ENCODE measurements around the gene PCDH9. TPM values are rescaled to one million over a fixed set of nuclear protein-coding genes. Genes with fewer than 3 reads are reported as not detected.

The PCDH9 gene
- total RNA-seq, 1 donor from 2014 or later, result 10.4 TPM

DNA sequence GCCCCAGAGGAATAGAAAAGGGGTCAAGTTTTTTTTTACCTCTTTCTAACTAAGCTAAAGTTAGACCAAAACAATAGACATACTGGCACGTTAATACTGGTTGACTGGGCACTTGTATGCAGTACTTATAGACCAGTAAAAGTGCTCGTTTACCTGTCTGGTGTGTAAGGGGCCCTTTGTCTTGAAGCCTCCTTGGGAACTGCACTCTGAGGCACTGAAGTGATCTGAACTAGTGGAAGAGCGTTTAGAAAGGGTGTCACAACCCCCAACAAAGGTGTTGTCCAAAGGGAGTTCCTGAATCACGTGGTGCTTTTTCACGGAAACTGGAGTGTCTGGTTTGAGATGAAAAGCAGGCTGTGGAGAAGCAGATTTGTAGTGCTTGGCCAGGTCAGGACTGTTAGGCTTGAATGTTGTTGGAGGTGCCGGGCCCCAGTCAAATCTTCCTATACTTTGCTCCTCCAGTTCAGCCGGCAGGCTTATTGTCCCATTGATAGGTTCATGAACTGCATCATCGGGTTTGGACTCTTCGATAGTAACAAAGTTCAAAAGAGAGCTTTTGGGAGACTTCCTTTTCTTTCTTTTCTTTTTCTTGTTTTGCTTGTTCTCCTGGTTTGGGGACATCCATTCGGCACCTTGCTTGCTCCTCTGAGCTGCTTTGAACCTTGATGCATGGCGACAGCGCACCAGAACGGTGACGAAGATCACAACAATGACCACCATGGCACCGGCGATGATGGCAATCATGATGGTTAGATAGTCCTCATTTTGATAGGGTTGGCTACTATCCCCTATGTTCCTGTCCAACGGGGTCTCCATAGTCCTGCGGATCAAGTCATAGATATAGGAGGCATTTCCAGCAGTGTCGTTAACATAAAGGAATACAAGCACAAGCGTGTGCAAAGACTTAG is 4.6 kb downstream of the PCDH9 start:
- peaks cover 1% of the 10 kb centered on the region for H3K27me3 Mint-ChIP-seq (ENCODE audit: low read depth, unreplicated experiment)
- no peak for DNase-seq (ENCODE audit: low read depth)
- no peak overlapping the region for H2AFZ ChIP-seq (ENCODE audit: low read depth, low read length)
- FAIRE-seq, result no peak
- H3K27ac Mint-ChIP-seq (ENCODE audit: unreplicated experiment), result no peak overlapping the region
- H3K9ac ChIP-seq (ENCODE audit: low read length), result no peak overlapping the region
- no peaks in the 10 kb centered on the region for H3K9me3 Mint-ChIP-seq (ENCODE audit: unreplicated experiment)
- no peak overlapping the region for H3K27ac ChIP-seq (ENCODE audit: low read depth, low read length)
- H3K4me1 Mint-ChIP-seq (ENCODE audit: low read depth, unreplicated experiment), result peaks cover 16% of the 10 kb centered on the region
- peaks cover 12% of the 10 kb centered on the region for H3K4me1 ChIP-seq (ENCODE audit: insufficient read depth, low read length)
- H3K36me3 ChIP-seq (ENCODE audit: insufficient read depth, low read length), result no peaks in the 10 kb centered on the region
- no peak for TF ChIP-seq EZH2 (IDR thresholded peaks at IDR 0.05; ENCODE audit: insufficient read depth, low read length)
- TF ChIP-seq CTCF (IDR thresholded peaks at IDR 0.05; ENCODE audit: insufficient read depth, low read depth, low read length), result no peak
- H4K20me1 ChIP-seq (ENCODE audit: insufficient read depth, low read length), result no peaks in the 10 kb centered on the region
- no peak overlapping the region for H3K4me2 ChIP-seq (ENCODE audit: low read length)
- H3K4me3 ChIP-seq (ENCODE audit: insufficient read depth, low read depth, low read length), result no peak overlapping the region
- H3K4me3 Mint-ChIP-seq (ENCODE audit: unreplicated experiment), result no peak overlapping the region
- H3K27me3 ChIP-seq (ENCODE audit: insufficient read depth, low read length), result no peaks in the 10 kb centered on the region
- H3K9me3 ChIP-seq (ENCODE audit: insufficient read depth, low read depth, low read length), result no peaks in the 10 kb centered on the region
- H3K36me3 Mint-ChIP-seq (ENCODE audit: low read depth, unreplicated experiment), result no peaks in the 10 kb centered on the region
- H3K79me2 ChIP-seq (ENCODE audit: insufficient read depth, low read length), result peaks cover 11% of the 10 kb centered on the region

DNA sequence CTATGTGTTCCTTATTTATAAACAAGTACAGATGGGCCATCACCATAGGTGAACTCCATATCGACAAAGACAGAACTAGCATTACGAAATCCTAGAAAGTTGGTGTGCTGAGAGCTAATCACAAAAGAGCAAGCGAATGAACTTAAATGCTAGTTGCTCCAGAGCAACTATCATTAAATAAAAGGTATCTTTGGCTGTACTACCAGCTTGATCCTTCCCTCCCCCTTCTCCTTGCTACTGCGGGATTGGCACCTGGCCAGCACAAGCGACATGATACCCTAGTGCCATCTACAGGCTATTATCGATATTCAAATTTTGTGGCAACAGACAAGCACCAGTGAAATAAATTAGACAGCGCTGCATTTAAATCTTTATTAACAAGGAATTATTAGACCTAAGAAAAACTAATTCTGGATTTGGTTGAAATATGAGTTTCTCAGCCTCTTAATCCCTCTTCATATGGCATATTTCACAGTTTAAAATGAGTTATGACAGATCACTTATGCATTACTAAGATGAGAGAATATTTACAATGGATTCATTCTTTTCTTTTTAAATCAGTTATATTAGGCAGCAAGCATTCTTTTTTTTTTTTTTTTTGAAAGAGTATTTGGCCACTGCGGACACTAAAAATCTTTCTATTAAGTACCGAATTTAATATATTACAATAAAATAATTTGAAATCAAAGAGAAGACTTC is 5.8 kb downstream of the PCDH9 start:
- H2AFZ ChIP-seq (ENCODE audit: low read depth, low read length), result no peak overlapping the region
- peaks cover 11% of the 10 kb centered on the region for H3K79me2 ChIP-seq (ENCODE audit: insufficient read depth, low read length)
- H3K4me1 Mint-ChIP-seq (ENCODE audit: low read depth, unreplicated experiment), result peaks cover 16% of the 10 kb centered on the region

More for the DNA sequence above, 5.8 kb downstream of the PCDH9 start:
- no peaks in the 10 kb centered on the region for H3K36me3 Mint-ChIP-seq (ENCODE audit: low read depth, unreplicated experiment)
- peak overlapping the region; percentile 41 for H3K4me3 ChIP-seq (ENCODE audit: insufficient read depth, low read depth, low read length)
- peak overlapping the region; percentile 81 for H3K4me2 ChIP-seq (ENCODE audit: low read length)
- no peaks in the 10 kb centered on the region for H3K36me3 ChIP-seq (ENCODE audit: insufficient read depth, low read length)
- no peak for TF ChIP-seq EZH2 (IDR thresholded peaks at IDR 0.05; ENCODE audit: insufficient read depth, low read length)
- peak; percentile 64 for TF ChIP-seq CTCF (IDR thresholded peaks at IDR 0.05; ENCODE audit: insufficient read depth, low read depth, low read length)
- no peaks in the 10 kb centered on the region for H3K9me3 Mint-ChIP-seq (ENCODE audit: unreplicated experiment)
- no peak overlapping the region for H3K27ac ChIP-seq (ENCODE audit: low read depth, low read length)
- peak; percentile 54 for FAIRE-seq
- H3K27ac Mint-ChIP-seq (ENCODE audit: unreplicated experiment), result peak overlapping the region; percentile 66
- peak overlapping the region; percentile 47 for H3K9ac ChIP-seq (ENCODE audit: low read length)
- peak overlapping the region; percentile 67 for H3K4me3 Mint-ChIP-seq (ENCODE audit: unreplicated experiment)
- peaks cover 6% of the 10 kb centered on the region for H3K4me1 ChIP-seq (ENCODE audit: insufficient read depth, low read length)
- H3K27me3 ChIP-seq (ENCODE audit: insufficient read depth, low read length), result no peaks in the 10 kb centered on the region
- DNase-seq (ENCODE audit: low read depth), result peak; percentile 68
- peaks cover 1% of the 10 kb centered on the region for H3K27me3 Mint-ChIP-seq (ENCODE audit: low read depth, unreplicated experiment)
- no peaks in the 10 kb centered on the region for H4K20me1 ChIP-seq (ENCODE audit: insufficient read depth, low read length)
- H3K9me3 ChIP-seq (ENCODE audit: insufficient read depth, low read depth, low read length), result no peaks in the 10 kb centered on the region

All from astrocyte (in vitro differentiated cells and primary cell).